Prostate gland (tissue), 2 donors: ENCODE data around the gene DTX3L. TPM values are rescaled to one million over a fixed set of nuclear protein-coding genes. Genes with fewer than 3 reads are reported as not detected.

Source experiments
- DNase-seq: peaks from one replicate; pipeline ENCODE4 v3.0.0-alpha.2; 2019; ENCODE audit warnings: low spot score
- H3K27ac ChIP-seq, 2 donors: fragments of 200-600 bp; sonication (generic); 2 replicates each; pipeline ENCODE4 v1.5.1; 2017 to 2019
- H3K27me3 ChIP-seq: fragments of 200-600 bp; sonication (generic); replicated peaks from 2 replicates; pipeline ENCODE4 v1.5.1; 2019; ENCODE audit not compliant: insufficient read depth
- H3K36me3 ChIP-seq, 2 donors: fragments of 200-600 bp; sonication (generic); 1 replicate in 1 of 2; 2 replicates in 1 of 2; pipeline versions ENCODE4 v1.5.1 to v1.8.1; 2017 to 2019
- H3K4me1 ChIP-seq: fragments of 200-600 bp; sonication (generic); replicated peaks from 2 replicates; pipeline ENCODE4 v1.5.1; 2019
- H3K4me3 ChIP-seq, 2 donors: fragments of 200-600 bp; sonication (generic); 2 replicates each; pipeline ENCODE4 v1.5.1; 2017 to 2019
- H3K9me3 ChIP-seq: fragments of 200-600 bp; sonication (generic); 2 replicates; pipeline ENCODE4 v1.5.1; 2017
- CTCF ChIP-seq, 4 experiments: fragments of 200-600 bp in 2 of 4; fragments of 450-650 bp in 2 of 4; sonication (generic) in 2 of 4; IDR thresholded peaks; 1 replicate in 3 of 4; 2 replicates in 1 of 4; pipeline ENCODE4 v1.5.1; 2016 to 2019; ENCODE audit warnings: antibody characterized with exemption in 4 of 4, mild to moderate bottlenecking in 2 of 4, moderate library complexity in 2 of 4
- POLR2A ChIP-seq: fragments of 450-650 bp; IDR thresholded peaks from one replicate; pipeline ENCODE4 v1.6.1; 2016; ENCODE audit warnings: antibody characterized with exemption, mild to moderate bottlenecking
- POLR2AphosphoS5 ChIP-seq: sonication (generic); formaldehyde crosslinking; IDR thresholded peaks from one replicate; pipeline ENCODE4 v1.6.1; 2017; ENCODE audit warnings: antibody characterized with exemption
- WGBS: methylation state at CpG from one replicate; pipeline ENCODE4 v1.1.5; 2018; 5-methylcytosine and 5-hydroxymethylcytosine counted together
- intact Hi-C: fragments of 100-400 bp; cut with DNase I; formaldehyde crosslinking; loops from one replicate; pipeline ENCODE4 v1.14.2; 2022
- total RNA-seq, 2 donors: library from RNA; depleted of rRNA; stranded (reverse); fragments of >200 nt; gene quantifications; one replicate each; pipeline ENCODE4 v1.1.0, GENCODE V29; 2016

DTX3L gene
- total RNA-seq, 2 donors from 2014 or later, result 22.8 to 46.3 TPM

GRCh38 chr3:122519693-122520092 lies 44.4 kb upstream of the DTX3L start:
- Histone ChIP-seq H3K9me3 (no peaks in the 10 kb centered on the region), H3K27me3 (no peaks in the 10 kb centered on the region), H3K27ac (no peak overlapping the region), H3K4me1 (no peaks in the 10 kb centered on the region), H3K4me3 (no peak overlapping the region), H3K36me3 (no peaks in the 10 kb centered on the region)
- intact Hi-C loops, result loop anchor here (10.0 kb wide), 1 partner anchor 105 kb away; the partner anchor contains the start of gene WDR5B
- TF ChIP-seq POLR2AphosphoS5 (no peak), POLR2A (no peak), CTCF (IDR thresholded peaks at IDR 0.05) (no peak)
- no peak for DNase-seq

GRCh38 chr3:122520861-122521260 lies 43.3 kb upstream of the DTX3L start:
- H3K4me1 ChIP-seq, result no peaks in the 10 kb centered on the region
- TF ChIP-seq POLR2A (no peak), POLR2AphosphoS5 (no peak), CTCF (IDR thresholded peaks at IDR 0.05) (no peak)
- H3K27ac ChIP-seq, result no peak overlapping the region
- H3K27me3 ChIP-seq, result no peaks in the 10 kb centered on the region
- no peaks in the 10 kb centered on the region for H3K9me3 ChIP-seq
- H3K36me3 ChIP-seq, result no peaks in the 10 kb centered on the region
- intact Hi-C loops, result no loop called here
- no peak overlapping the region for H3K4me3 ChIP-seq
- WGBS, result 61% methylated on average over 4 of the region's 4 CpGs
- no peak for DNase-seq

GRCh38 chr3:122523317-122523716 lies 40.8 kb upstream of the DTX3L start:
- no peak overlapping the region for H3K27ac ChIP-seq
- no peak for DNase-seq
- TF ChIP-seq CTCF (IDR thresholded peaks at IDR 0.05) (no peak), POLR2A (no peak), POLR2AphosphoS5 (no peak)
- no peak overlapping the region for H3K4me3 ChIP-seq
- no peaks in the 10 kb centered on the region for H3K9me3 ChIP-seq
- WGBS, result 94% methylated on average over 11 of the region's 11 CpGs
- H3K36me3 ChIP-seq, result no peaks in the 10 kb centered on the region
- H3K4me1 ChIP-seq, result no peaks in the 10 kb centered on the region
- intact Hi-C loops, result no loop called here
- no peaks in the 10 kb centered on the region for H3K27me3 ChIP-seq

GRCh38 chr3:122530164-122530563 lies 34.0 kb upstream of the DTX3L start:
- no peak for DNase-seq
- Histone ChIP-seq H3K36me3 (peaks cover 0 to 5% of the 10 kb centered on the region in 2 donors), H3K4me3 (no peak overlapping the region), H3K9me3 (no peaks in the 10 kb centered on the region), H3K4me1 (no peaks in the 10 kb centered on the region), H3K27me3 (no peaks in the 10 kb centered on the region), H3K27ac (no peak overlapping the region)
- WGBS, result 61% methylated on average over 2 of the region's 2 CpGs
- intact Hi-C loops, result no loop called here
- no peak for TF ChIP-seq POLR2AphosphoS5
- no peak for TF ChIP-seq POLR2A
- no peak for TF ChIP-seq CTCF (IDR thresholded peaks at IDR 0.05)

GRCh38 chr3:122533480-122533879 lies 30.7 kb upstream of the DTX3L start:
- Histone ChIP-seq H3K9me3 (no peaks in the 10 kb centered on the region), H3K27me3 (no peaks in the 10 kb centered on the region), H3K4me3 (no peak overlapping the region), H3K4me1 (no peaks in the 10 kb centered on the region), H3K36me3 (peaks cover 0 to 5% of the 10 kb centered on the region in 2 donors), H3K27ac (no peak overlapping the region)
- intact Hi-C loops, result no loop called here
- no peak for DNase-seq
- TF ChIP-seq CTCF (IDR thresholded peaks at IDR 0.05) (no peak), POLR2A (no peak), POLR2AphosphoS5 (no peak)
- WGBS, result 97% methylated on average over 2 of the region's 2 CpGs
